Muscle of arm (tissue), 12 donors: ENCODE data around the gene C12orf75. TPM values are rescaled to one million over a fixed set of nuclear protein-coding genes. Genes with fewer than 3 reads are reported as not detected.
"Not testable (repeated sequence)": the region's sequence is repeated elsewhere in the genome, so short reads cannot be mapped to it uniquely, and the experiment has no call there.

ENCODE experiments used
- DNase-seq: peaks from one replicate; pipeline ENCODE4 v3.0.0-alpha.2; 2013
- polyA plus RNA-seq, 12 donors: library from polyadenylated mRNA; unstranded; fragments of 120-200 nt; gene quantifications; one replicate each; pipeline ENCODE4 v1.2.1, GENCODE V29; 2013; ENCODE audit not compliant: insufficient read length in 12 of 12

Gene C12orf75
- polyA plus RNA-seq, 12 donors: 4.1 to 27.9 (median 8.3) TPM; not detected in 1

GRCh38 chr12:105334001-105334400 is 3.5 kb downstream of the C12orf75 start:
- DNase-seq: no peak

GRCh38 chr12:105334582-105334981 is 4.1 kb downstream of the C12orf75 start:
- no peak for DNase-seq

GRCh38 chr12:105335856-105336255 is 5.4 kb downstream of the C12orf75 start:
- DNase-seq: no peak

GRCh38 chr12:105336411-105336810 is 5.9 kb downstream of the C12orf75 start:
- no peak for DNase-seq

GRCh38 chr12:105337391-105337790 is 6.9 kb downstream of the C12orf75 start:
- no peak for DNase-seq

- DNase-seq: no peak
Observed at GRCh38 chr12:105338966-105339365, 8.5 kb downstream of the C12orf75 start.

GRCh38 chr12:105341010-105341409 is 10.5 kb downstream of the C12orf75 start:
- DNase-seq: no peak

GRCh38 chr12:105341620-105342019 is 11.1 kb downstream of the C12orf75 start:
- DNase-seq: not testable (repeated sequence)

- DNase-seq: no peak
Observed at GRCh38 chr12:105342464-105342863, 12.0 kb downstream of the C12orf75 start.

GRCh38 chr12:105343836-105344235 is 13.3 kb downstream of the C12orf75 start:
- no peak for DNase-seq

GRCh38 chr12:105347499-105347898 is 17.0 kb downstream of the C12orf75 start:
- no peak for DNase-seq

GRCh38 chr12:105348142-105348541 is 17.7 kb downstream of the C12orf75 start:
- no peak for DNase-seq

GRCh38 chr12:105348561-105348960 is 18.1 kb downstream of the C12orf75 start:
- no peak for DNase-seq

GRCh38 chr12:105349138-105349537 is 18.6 kb downstream of the C12orf75 start:
- no peak for DNase-seq

GRCh38 chr12:105351523-105351922 is 21.0 kb downstream of the C12orf75 start:
- no peak for DNase-seq

- no peak for DNase-seq
Observed at GRCh38 chr12:105352052-105352451, 21.6 kb downstream of the C12orf75 start.

GRCh38 chr12:105352940-105353635 is 22.6 kb downstream of the C12orf75 start:
- no peak for DNase-seq

GRCh38 chr12:105355752-105356151 is 25.3 kb downstream of the C12orf75 start:
- DNase-seq: no peak

- DNase-seq: no peak
Observed at GRCh38 chr12:105357162-105357691, 26.7 kb downstream of the C12orf75 start.

GRCh38 chr12:105358789-105359188 is 28.3 kb downstream of the C12orf75 start:
- DNase-seq: peak; percentile 8

GRCh38 chr12:105359856-105360255 is 29.4 kb downstream of the C12orf75 start:
- no peak for DNase-seq

GRCh38 chr12:105363890-105364289 is 33.4 kb downstream of the C12orf75 start:
- DNase-seq: no peak

GRCh38 chr12:105365231-105365630 is 34.7 kb downstream of the C12orf75 start:
- DNase-seq: no peak
